Islet precursor cell (in vitro differentiated cells): ENCODE data around the gene CNTN6.
A peak's percentile ranks its signal among the peaks of the same experiment; 100 is the strongest.

ENCODE experiments used
- DNase-seq: peaks from one replicate; pipeline ENCODE4 v3.0.0-alpha.2; 2018

CNTN6 gene

DNA sequence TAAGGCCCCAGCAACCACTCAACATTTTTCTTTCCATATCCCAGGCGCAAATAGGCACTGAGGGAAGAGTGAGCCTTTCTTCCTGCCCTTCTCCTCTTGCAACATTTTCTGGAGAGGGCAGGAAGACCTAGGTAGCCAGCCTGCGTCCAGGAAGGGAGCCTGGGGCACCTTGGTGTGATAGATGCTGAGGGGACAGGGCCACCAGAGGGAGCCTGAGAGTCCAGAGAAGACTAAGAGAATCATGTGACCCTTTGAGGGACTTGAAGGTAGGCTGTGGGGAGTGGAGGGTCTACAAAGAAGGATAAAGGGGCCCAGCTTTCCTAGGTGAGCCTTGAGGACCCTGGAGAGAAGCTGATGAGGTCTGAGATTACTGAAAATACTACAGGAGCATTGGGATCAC lies 346.6 kb downstream of the CNTN6 start:
- peak; percentile 57 for DNase-seq

DNA sequence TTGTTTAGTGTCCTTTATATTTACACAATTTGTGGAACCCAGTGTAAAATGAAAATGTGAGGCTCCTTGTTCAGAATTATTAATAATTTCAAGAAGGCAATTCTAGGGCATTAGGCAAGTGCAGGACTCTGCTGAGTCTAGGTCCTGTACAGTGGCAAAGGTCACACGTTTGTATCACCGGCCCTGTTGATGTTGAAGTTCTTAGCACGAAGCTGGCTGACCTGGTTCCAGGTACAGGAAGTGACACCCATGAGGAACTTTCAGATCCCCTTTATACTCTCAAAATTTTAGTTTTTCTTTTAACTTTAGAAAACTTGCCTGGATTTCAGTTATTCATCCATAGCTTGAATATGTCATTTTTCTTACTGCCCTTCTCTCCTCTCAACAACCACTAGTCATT lies 349.4 kb downstream of the CNTN6 start:
- DNase-seq, result no peak

DNA sequence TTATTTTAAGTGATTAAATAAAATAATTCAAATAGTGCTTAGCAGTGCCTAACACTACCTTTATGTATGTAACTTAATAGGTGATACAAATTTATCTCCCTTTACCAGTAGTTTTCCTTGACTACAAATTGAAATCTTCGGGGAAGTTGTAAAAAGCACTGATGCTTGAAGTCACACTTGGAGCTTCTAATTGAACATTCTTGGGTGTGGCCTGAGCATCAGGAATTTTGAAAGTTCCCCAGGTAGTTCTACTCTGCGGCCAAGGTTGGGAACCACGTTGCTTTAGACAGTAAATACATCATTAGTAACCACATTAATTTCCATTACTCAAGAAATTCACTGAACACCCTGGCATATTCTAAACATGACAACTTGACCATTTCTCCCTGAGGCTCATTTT lies 351.4 kb downstream of the CNTN6 start:
- no peak for DNase-seq

DNA sequence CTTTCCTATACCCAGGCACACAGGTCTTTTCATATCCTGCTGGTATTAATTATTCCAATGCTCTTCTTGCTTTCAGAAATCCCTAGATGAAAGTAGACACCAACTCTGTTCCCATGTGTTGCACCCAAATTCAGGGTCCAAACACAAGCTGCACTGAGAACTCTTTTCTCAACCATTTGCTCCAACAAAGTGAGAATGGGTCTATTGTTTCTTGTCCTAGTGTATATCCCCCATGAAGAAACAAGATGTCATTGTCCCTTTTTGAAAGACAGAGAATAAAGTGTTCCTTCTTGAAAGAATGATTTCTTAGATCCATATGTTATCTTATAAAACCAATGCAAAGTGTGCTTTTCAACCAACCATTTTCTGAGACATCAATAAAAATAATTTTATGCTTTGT lies 353.7 kb downstream of the CNTN6 start:
- no peak for DNase-seq

DNA sequence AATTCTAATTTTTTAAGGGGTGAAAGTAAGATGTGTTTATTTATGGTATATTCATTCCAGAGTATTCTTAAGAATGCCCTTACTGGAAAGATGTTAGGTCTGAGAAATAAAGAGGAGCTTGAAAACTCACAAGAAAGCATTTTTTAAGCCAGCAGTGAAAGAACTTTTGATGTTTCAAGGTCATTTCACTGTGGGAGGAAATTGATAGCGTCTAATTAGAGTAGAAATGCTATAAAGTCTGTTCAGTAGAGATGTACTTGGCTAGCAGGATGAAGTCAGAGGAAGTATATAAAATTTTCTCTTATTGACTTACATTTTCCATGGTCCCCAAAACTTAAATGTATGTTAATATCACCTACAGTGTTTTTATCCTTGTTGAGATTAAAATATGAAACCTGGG lies 354.6 kb downstream of the CNTN6 start:
- no peak for DNase-seq

DNA sequence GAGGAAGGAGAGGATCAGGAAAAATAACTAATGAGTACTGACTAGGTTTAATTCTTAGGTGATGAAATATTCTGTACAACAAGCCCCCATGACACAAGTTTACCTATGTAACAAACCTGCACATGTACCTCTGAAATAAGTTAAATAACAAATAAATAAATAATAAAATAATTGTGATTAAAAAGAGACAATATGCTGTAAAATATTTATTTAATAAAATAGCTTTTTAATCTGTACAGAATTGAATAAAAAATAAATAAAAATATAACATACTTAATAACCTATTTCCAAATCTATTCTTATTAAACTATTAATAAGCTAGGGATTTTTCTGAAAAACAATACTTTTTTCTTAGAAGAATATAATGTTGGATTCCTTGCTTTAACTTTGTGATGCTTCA lies 355.6 kb downstream of the CNTN6 start:
- no peak for DNase-seq
